GM19463 (cell line): ENCODE data around the gene GSTT4.
"Not testable (repeated sequence)": the region's sequence is repeated elsewhere in the genome, so short reads cannot be mapped to it uniquely, and the experiment has no call there.

Experiments used
- ATAC-seq: cut with Tn5 transposase; IDR thresholded peaks from one replicate; pipeline ENCODE4 v1.9.1; 2021; ENCODE audit warnings: mild to moderate bottlenecking, moderate library complexity; ENCODE audit not compliant: unreplicated experiment

Gene GSTT4

GRCh38 chr22:24005201-24005600, at the start of gene GSTT4:
Gene GSTT4 (minus strand): TSS chr22:24005453. CDS start chr22:24005356, 97 bp downstream.
- no peak for ATAC-seq

DNA sequence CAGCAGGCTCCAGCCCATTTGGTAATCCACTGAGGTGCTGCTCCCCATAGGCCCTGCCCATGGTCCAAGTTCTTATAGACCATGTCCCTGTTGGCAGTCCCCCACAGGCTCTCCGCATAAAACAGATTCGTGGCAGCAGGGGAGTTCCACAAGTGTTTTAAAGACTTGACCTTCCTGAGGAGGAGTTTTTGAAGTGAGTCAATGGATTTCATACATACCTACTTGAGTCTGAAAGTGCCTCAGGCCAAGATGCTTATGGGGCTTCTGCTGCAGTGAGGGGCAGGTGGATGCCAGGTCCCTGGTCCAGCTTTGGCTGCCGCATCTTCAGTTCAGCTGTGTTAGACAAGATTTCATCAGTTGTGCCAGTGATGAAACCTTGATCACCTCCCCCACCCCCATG, 49.1 kb upstream of the GSTT4 start:
- ATAC-seq = no peak

GRCh38 chr22:24053481-24054226, 48.4 kb upstream of the GSTT4 start:
- no peak for ATAC-seq

- ATAC-seq = no peak
Observed at GRCh38 chr22:24051568-24051967, 46.3 kb upstream of the GSTT4 start.

DNA sequence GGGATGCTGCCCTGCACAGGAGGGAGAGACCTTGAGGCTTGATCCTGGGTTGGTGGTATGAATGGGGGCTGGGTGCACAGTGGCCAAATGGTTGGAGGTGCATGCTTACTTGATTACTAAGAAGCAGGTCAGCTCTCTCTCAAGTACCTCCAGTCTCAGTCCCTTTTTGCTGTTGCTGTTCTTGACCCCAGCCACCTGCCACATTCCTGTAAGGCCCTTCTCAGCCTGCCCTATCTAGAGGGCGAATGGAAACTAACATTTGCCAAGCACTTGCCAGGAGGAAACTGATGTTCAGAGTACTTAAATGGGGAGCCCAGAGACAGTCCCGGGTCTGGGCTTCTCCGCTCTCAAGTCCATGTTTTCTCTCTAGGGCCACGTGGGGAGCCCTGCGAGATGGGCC, 45.8 kb upstream of the GSTT4 start:
- ATAC-seq = no peak

- ATAC-seq = no peak
Observed at GRCh38 chr22:24049978-24050377, 44.7 kb upstream of the GSTT4 start.

DNA sequence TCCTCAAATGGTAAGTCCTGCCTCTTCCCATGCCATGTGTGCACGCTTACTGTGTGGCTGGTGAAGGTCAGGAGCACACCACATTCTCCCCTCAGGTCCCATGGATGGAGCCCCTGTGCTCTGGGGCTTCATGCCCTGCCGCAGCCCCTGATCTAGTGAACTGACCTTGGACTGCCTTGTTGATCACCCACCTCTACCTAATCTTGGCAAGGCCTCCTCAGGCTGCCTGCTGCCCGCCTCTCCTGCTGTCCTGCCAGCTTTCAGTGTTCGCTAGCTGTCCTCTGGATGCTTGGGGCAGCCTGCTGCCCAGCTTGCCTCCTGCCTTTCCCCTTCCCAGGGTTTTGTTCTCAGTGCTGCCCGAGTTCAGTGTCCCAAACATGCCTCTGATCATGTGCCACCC, 44.0 kb upstream of the GSTT4 start:
- ATAC-seq = no peak

- ATAC-seq = no peak
Observed at GRCh38 chr22:24046024-24046423, 40.8 kb upstream of the GSTT4 start.

- ATAC-seq = no peak
Observed at GRCh38 chr22:24043958-24044357, 38.7 kb upstream of the GSTT4 start.

- not testable (repeated sequence) for ATAC-seq
Observed at GRCh38 chr22:24043465-24043864, 38.2 kb upstream of the GSTT4 start.

DNA sequence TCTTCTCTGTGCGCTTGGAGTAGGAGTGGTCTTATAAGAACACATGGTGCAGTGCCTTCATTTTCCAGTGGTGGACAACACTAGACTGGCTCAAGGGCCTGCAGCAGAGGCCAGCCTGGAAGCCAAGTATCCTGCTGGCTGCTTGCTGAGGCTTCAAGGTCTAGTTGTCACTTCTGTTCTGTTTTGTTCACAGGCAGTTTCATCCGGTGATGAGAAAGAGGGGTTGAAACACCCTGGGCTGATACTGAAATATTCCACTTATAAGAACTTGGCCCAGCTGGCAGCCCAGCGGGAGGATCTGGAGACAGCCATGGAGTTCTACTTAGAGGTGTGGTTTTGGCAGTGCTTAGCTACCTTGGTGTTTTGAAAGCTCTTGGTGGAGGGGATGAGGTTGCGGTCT, 35.7 kb upstream of the GSTT4 start:
- ATAC-seq = no peak

- ATAC-seq = no peak
Observed at GRCh38 chr22:24039046-24039445, 33.8 kb upstream of the GSTT4 start.

DNA sequence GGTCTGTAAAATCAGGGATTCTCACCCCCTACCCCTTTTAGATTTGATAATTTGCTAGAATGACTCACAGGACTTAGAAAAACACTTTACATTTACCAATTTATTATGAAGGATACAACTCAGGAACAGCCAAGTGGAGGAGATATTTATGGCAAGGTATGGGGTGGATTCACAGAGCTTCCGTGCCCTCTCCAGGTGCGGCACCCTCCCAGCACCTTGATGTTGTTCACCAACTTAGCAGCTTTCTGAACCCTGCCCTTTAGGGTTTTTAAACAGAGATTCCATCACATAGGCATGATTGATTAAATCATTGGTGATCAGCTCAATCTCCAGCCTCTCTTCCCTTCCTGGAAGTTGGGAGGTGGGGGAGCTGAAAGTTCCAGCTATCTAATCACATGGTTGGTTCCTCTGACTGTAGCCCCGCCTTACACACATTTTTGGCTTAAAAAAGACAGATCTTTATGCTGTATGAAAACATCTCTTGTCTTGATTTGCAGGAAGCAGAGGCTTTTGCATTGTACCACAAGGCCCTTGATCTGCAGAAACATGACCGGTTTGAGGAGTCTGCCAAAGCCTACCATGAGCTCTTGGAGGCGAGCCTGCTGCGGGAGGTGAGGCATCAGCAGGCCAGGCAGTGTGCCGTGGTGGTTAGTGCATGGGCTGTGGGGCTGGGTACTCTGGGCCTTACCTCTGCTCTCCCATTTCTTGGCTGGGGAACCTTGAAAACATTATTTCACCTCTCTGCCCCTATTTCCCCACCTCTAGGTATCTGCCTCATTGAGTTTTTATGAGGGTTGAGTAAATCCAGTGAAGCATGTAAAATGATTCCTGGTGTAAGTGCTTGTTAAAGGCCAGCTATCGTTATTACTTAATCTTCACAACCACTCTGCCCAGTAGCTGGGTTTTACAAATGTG, 32.9 kb upstream of the GSTT4 start:
- ATAC-seq = no peak

- ATAC-seq = no peak
Observed at GRCh38 chr22:24035296-24035695, 30.0 kb upstream of the GSTT4 start.

- ATAC-seq = no peak
Observed at GRCh38 chr22:24033731-24034130, 28.5 kb upstream of the GSTT4 start.

GRCh38 chr22:24030186-24030702, 25.0 kb upstream of the GSTT4 start:
- ATAC-seq = no peak

- ATAC-seq = no peak
Observed at GRCh38 chr22:24029304-24029703, 24.1 kb upstream of the GSTT4 start.

DNA sequence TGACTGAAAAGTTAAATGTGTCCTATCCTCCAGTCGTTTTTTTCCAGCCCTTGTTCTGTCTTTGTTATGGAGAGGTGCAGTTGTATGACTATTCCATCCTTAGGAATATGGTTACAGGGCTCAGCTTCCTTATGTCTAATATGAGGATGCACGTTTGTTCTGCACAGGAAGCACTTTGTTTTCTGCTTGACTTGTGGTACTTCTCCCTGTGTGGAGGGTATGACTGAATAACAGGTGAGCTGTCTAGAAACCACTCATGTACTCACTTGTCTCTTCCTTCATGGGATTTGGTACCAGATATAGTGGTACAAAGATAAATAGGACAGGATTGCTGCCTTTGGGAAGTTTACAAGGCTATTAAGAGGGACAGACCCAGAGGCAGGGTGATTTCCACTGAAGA, 23.3 kb upstream of the GSTT4 start:
- ATAC-seq = no peak

DNA sequence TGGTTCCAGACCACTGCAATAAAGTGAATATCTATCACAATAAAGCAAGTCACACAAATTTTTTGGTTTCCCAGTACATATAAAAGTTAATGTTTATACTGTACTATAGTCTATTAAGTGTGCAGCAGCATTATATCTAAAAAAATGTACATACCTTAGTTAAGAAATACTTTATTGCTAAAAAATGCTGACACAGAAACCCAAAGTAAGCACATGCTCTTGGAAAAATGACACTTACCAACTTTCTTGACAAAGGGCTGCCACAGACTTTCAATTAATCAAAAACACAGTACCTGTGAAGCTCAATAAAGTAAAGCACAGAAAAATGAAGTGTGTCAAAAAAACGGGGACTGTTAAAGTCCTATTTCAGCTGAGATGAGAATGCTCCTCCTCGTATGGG, 22.7 kb upstream of the GSTT4 start:
- ATAC-seq = no peak

- no peak for ATAC-seq
Observed at GRCh38 chr22:24027389-24027975, 22.2 kb upstream of the GSTT4 start.

GRCh38 chr22:24026733-24027132, 21.5 kb upstream of the GSTT4 start:
- ATAC-seq = no peak
